Medulla oblongata (tissue), 1 donor: ENCODE results near the gene RAPH1.
"Not testable (repeated sequence)": the region's sequence is repeated elsewhere in the genome, so short reads cannot be mapped to it uniquely, and the experiment has no call there.

ENCODE experiments used
- DNase-seq: peaks from one replicate; pipeline ENCODE4 v3.0.0-alpha.2; 2015; ENCODE audit errors: extremely low spot score

Gene RAPH1

GRCh38 chr2:203431391-203432185 lies 103.5 kb downstream of the RAPH1 start:
- no peak for DNase-seq

- not testable (repeated sequence) for DNase-seq
Measured at GRCh38 chr2:203429643-203430042, 105.5 kb downstream of the RAPH1 start.

- DNase-seq: no peak
Measured at GRCh38 chr2:203427061-203427460, 108.0 kb downstream of the RAPH1 start.

GRCh38 chr2:203418271-203418670 lies 116.8 kb downstream of the RAPH1 start:
- no peak for DNase-seq

GRCh38 chr2:203413796-203414195 lies 121.3 kb downstream of the RAPH1 start:
- no peak for DNase-seq

- DNase-seq: no peak
Measured at GRCh38 chr2:203412546-203413331, 122.4 kb downstream of the RAPH1 start.

GRCh38 chr2:203407496-203407895 lies 127.6 kb downstream of the RAPH1 start:
- no peak for DNase-seq

- no peak for DNase-seq
Measured at GRCh38 chr2:203404996-203405395, 130.1 kb downstream of the RAPH1 start.

- DNase-seq: no peak
Measured at GRCh38 chr2:203400805-203401585, 134.1 kb downstream of the RAPH1 start.

- DNase-seq: no peak
Measured at GRCh38 chr2:203399031-203399430, 136.1 kb downstream of the RAPH1 start.

- DNase-seq: no peak
Measured at GRCh38 chr2:203396667-203397066, 138.4 kb downstream of the RAPH1 start.

- no peak for DNase-seq
Measured at GRCh38 chr2:203395858-203396257, 139.2 kb downstream of the RAPH1 start.

GRCh38 chr2:203394519-203395227 lies 140.4 kb downstream of the RAPH1 start:
- no peak for DNase-seq

- DNase-seq: not testable (repeated sequence)
Measured at GRCh38 chr2:203388153-203388552, 146.9 kb downstream of the RAPH1 start.

- no peak for DNase-seq
Measured at GRCh38 chr2:203383038-203383437, 152.1 kb downstream of the RAPH1 start.

- no peak for DNase-seq
Measured at GRCh38 chr2:203379156-203379555, 155.9 kb downstream of the RAPH1 start.

- DNase-seq: no peak
Measured at GRCh38 chr2:203376173-203376572, 158.9 kb downstream of the RAPH1 start.

GRCh38 chr2:203372706-203373105 lies 162.4 kb downstream of the RAPH1 start:
- DNase-seq: not testable (repeated sequence)

GRCh38 chr2:203366639-203367466 lies 168.2 kb downstream of the RAPH1 start:
- DNase-seq: no peak

- peak; percentile 37 for DNase-seq
Measured at GRCh38 chr2:203361922-203362321, 173.2 kb downstream of the RAPH1 start.

GRCh38 chr2:203361495-203361894 lies 173.6 kb downstream of the RAPH1 start:
- DNase-seq: no peak
